Thoracic aorta (tissue), 2 donors: Measurements from ENCODE around the gene DPY30. TPM values are rescaled to one million over a fixed set of nuclear protein-coding genes. Genes with fewer than 3 reads are reported as not detected.

Experiments
- ATAC-seq: fragments of 150-250 bp; one replicate; pipeline ENCODE4 v1.8.0; 2017; ENCODE audit warnings: low read depth; ENCODE audit not compliant: insufficient number of reproducible peaks, low FRiP score
- DNase-seq: peaks from one replicate; pipeline ENCODE4 v3.0.0-alpha.2; 2020; ENCODE audit warnings: low spot score
- H3K27ac ChIP-seq, 2 donors: fragments of 200-600 bp; sonication (generic); 1 replicate in 1 of 2; 2 replicates in 1 of 2; pipeline ENCODE4 v1.5.1; 2016; ENCODE audit warnings: mild to moderate bottlenecking in 2 of 2, moderate library complexity in 2 of 2
- H3K27me3 ChIP-seq: fragments of 200-600 bp; sonication (generic); replicated peaks from 2 replicates; pipeline ENCODE4 v1.6.0; 2016; ENCODE audit warnings: mild to moderate bottlenecking; ENCODE audit not compliant: insufficient read depth
- H3K36me3 ChIP-seq: fragments of 200-600 bp; sonication (generic); one replicate; pipeline ENCODE4 v1.5.1; 2016
- H3K4me1 ChIP-seq, 2 donors: fragments of 200-600 bp; sonication (generic); 1 replicate in 1 of 2; 2 replicates in 1 of 2; pipeline versions ENCODE4 v1.5.1 to v1.6.0; 2016; ENCODE audit warnings: low read depth in 2 of 2, mild to moderate bottlenecking in 1 of 2; ENCODE audit not compliant: control insufficient read depth in 1 of 2
- H3K4me3 ChIP-seq: fragments of 200-600 bp; sonication (generic); 2 replicates; pipeline ENCODE4 v1.5.1; 2016; ENCODE audit warnings: mild to moderate bottlenecking
- H3K9me3 ChIP-seq: fragments of 200-600 bp; sonication (generic); 2 replicates; pipeline ENCODE4 v1.5.1; 2016
- total RNA-seq, 2 donors: library from RNA; depleted of rRNA; stranded (reverse); fragments of >200 nt; gene quantifications; one replicate each; pipeline versions ENCODE4 v1.1.0 to v1.2.3, GENCODE V29; 2016
- TF ChIP-seq, protein P1 (sequence below): fragments of 200-600 bp; sonication (generic); IDR thresholded peaks from one replicate; pipeline ENCODE4 v1.5.1; 2019; ENCODE audit warnings: antibody characterized with exemption

The DPY30 gene
- total RNA-seq, 2 donors from 2014 or later: 22.3 to 30.7 TPM

DNA sequence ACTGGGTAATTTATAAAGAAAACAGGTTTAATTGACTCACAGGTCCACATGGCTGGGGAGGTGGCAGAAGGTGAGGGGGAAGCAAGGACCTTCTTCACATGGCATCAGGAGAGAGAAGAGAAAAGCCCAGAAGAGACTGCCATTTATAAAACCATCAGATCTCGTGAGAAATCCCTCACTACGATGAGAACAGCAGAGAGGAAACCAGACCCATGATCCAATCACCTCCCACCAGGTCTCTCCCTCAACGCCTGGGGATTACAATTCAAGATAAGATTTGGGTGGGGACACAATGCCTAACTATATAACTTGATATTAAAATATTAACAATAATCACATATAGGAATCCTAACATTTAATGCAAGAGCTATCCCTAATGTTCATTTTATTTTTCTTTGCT lies 60.6 kb downstream of the DPY30 start:
- no peaks in the 10 kb centered on the region for H3K36me3 ChIP-seq
- H3K4me3 ChIP-seq: no peak overlapping the region
- ATAC-seq (no peak), DNase-seq (no peak)
- TF ChIP-seq, protein P1, sequence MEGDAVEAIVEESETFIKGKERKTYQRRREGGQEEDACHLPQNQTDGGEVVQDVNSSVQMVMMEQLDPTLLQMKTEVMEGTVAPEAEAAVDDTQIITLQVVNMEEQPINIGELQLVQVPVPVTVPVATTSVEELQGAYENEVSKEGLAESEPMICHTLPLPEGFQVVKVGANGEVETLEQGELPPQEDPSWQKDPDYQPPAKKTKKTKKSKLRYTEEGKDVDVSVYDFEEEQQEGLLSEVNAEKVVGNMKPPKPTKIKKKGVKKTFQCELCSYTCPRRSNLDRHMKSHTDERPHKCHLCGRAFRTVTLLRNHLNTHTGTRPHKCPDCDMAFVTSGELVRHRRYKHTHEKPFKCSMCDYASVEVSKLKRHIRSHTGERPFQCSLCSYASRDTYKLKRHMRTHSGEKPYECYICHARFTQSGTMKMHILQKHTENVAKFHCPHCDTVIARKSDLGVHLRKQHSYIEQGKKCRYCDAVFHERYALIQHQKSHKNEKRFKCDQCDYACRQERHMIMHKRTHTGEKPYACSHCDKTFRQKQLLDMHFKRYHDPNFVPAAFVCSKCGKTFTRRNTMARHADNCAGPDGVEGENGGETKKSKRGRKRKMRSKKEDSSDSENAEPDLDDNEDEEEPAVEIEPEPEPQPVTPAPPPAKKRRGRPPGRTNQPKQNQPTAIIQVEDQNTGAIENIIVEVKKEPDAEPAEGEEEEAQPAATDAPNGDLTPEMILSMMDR: no peak
- H3K9me3 ChIP-seq: no peaks in the 10 kb centered on the region
- H3K4me1 ChIP-seq: peaks cover 2 to 14% of the 10 kb centered on the region in 2 donors
- H3K27me3 ChIP-seq: no peaks in the 10 kb centered on the region
- H3K27ac ChIP-seq: no peak overlapping the region

DNA sequence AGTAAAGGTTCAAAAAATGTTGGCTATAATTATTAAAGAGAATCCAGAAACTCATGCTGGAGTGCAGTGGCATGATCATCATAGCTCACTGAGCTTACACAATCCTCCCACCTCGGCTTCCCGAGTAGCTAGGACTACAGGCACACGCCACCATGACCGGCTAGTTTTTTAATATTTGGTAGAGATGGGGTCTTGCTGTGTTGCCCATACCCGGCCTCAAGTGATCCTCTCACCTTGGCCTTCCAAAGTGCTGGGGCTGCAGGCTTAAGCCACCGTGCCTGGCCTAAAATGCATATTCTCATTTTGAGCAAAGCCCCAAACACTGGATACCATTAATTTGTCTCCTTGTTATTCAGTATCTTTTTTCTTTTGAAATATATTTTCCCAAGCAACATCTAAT lies 61.2 kb downstream of the DPY30 start:
- Histone ChIP-seq H3K36me3 (no peaks in the 10 kb centered on the region), H3K9me3 (no peaks in the 10 kb centered on the region), H3K27me3 (no peaks in the 10 kb centered on the region), H3K4me3 (no peak overlapping the region), H3K4me1 (peaks cover 2 to 14% of the 10 kb centered on the region in 2 donors), H3K27ac (no peak overlapping the region)
- ATAC-seq (no peak), DNase-seq (no peak)
- TF ChIP-seq, protein P1: no peak

Other genes starting within 250 kb of the DPY30 start
- 10 to 100 TPM; 25.3 to 27.2 TPM for gene MEMO1, start 28.8 kb downstream of the DPY30 start, total RNA-seq
- gene SPAST, start 23.8 kb upstream of the DPY30 start, total RNA-seq: 10 to 100 TPM in 1 of 2 donors, 1 to 10 TPM in 1; 8.5 to 13.6 TPM
- 10 to 100 TPM; 17.7 to 26.0 TPM for gene SLC30A6, start 126.1 kb upstream of the DPY30 start, total RNA-seq
- gene NLRC4, start 225.1 kb upstream of the DPY30 start, total RNA-seq: 1 to 10 TPM in 1 of 2 donors, under 1 TPM in 1; 0.81 to 2.2 TPM
- gene YIPF4, start 238.1 kb upstream of the DPY30 start, total RNA-seq: 10 to 100 TPM; 19.0 to 25.0 TPM